ENCODE data around the gene KMT2A.
"Not testable (repeated sequence)": the region's sequence is repeated elsewhere in the genome, so short reads cannot be mapped to it uniquely, and the experiment has no call there.

DNA sequence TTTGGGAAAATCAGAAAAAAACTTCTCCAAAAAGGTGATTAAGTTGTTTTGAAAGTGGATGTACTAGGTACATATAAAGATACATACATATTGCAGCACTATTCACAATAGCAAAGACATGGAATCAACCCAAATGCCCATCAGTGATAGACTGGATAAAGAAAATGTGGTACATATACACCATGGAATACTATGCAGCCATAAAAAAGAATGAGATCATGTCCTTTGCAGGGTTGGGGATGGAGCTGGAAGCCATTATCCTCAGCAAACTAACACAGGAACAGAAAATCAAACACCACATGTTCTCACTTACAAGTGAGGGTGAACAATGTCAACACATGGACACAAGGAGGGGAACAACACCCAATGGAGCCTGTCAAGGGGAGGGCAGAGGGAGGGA is 19.4 kb upstream of the KMT2A start:
- TF ChIP-seq, protein P1, sequence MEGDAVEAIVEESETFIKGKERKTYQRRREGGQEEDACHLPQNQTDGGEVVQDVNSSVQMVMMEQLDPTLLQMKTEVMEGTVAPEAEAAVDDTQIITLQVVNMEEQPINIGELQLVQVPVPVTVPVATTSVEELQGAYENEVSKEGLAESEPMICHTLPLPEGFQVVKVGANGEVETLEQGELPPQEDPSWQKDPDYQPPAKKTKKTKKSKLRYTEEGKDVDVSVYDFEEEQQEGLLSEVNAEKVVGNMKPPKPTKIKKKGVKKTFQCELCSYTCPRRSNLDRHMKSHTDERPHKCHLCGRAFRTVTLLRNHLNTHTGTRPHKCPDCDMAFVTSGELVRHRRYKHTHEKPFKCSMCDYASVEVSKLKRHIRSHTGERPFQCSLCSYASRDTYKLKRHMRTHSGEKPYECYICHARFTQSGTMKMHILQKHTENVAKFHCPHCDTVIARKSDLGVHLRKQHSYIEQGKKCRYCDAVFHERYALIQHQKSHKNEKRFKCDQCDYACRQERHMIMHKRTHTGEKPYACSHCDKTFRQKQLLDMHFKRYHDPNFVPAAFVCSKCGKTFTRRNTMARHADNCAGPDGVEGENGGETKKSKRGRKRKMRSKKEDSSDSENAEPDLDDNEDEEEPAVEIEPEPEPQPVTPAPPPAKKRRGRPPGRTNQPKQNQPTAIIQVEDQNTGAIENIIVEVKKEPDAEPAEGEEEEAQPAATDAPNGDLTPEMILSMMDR (conservative IDR thresholded peaks at IDR 0.05; ENCODE audit: low read length), result not testable (repeated sequence)
- not testable (repeated sequence) for TF ChIP-seq EZH2phosphoT487 (IDR thresholded peaks at IDR 0.05; ENCODE audit: borderline replicate concordance)

Data from Loucy (cell line).